ENCODE data around the gene ZNF292.
"Not testable (repeated sequence)": the region's sequence is repeated elsewhere in the genome, so short reads cannot be mapped to it uniquely, and the experiment has no call there.

Gene ZNF292

GRCh38 chr6:87212596-87212995, 57.2 kb downstream of the ZNF292 start:
- DNase-seq (ENCODE audit: low read depth, low spot score), result no peak

- DNase-seq (ENCODE audit: low read depth, low spot score), result no peak
These were observed 58.0 kb downstream of the ZNF292 start for GRCh38 chr6:87213364-87213763.

- DNase-seq (ENCODE audit: low read depth, low spot score), result no peak
These were observed 59.5 kb downstream of the ZNF292 start for GRCh38 chr6:87214831-87215230.

GRCh38 chr6:87220997-87221396, 65.6 kb downstream of the ZNF292 start:
- DNase-seq (ENCODE audit: low read depth, low spot score), result no peak

- DNase-seq (ENCODE audit: low read depth, low spot score), result no peak
These were observed 67.3 kb downstream of the ZNF292 start for GRCh38 chr6:87222676-87223075.

GRCh38 chr6:87224971-87225370, 69.6 kb downstream of the ZNF292 start:
- DNase-seq (ENCODE audit: low read depth, low spot score), result no peak

GRCh38 chr6:87225511-87225910, 70.1 kb downstream of the ZNF292 start:
- DNase-seq (ENCODE audit: low read depth, low spot score), result no peak

- no peak for DNase-seq (ENCODE audit: low read depth, low spot score)
These were observed 70.6 kb downstream of the ZNF292 start for GRCh38 chr6:87225937-87226336.

GRCh38 chr6:87230801-87231200, 75.4 kb downstream of the ZNF292 start:
- no peak for DNase-seq (ENCODE audit: low read depth, low spot score)

GRCh38 chr6:87237804-87238203, 82.4 kb downstream of the ZNF292 start:
- peak; percentile 15 for DNase-seq (ENCODE audit: low read depth, low spot score)

- not testable (repeated sequence) for DNase-seq (ENCODE audit: low read depth, low spot score)
These were observed 83.8 kb downstream of the ZNF292 start for GRCh38 chr6:87239098-87239635.

GRCh38 chr6:87241304-87241703, 85.9 kb downstream of the ZNF292 start:
- no peak for DNase-seq (ENCODE audit: low read depth, low spot score)

GRCh38 chr6:87242311-87242710, 86.9 kb downstream of the ZNF292 start:
- DNase-seq (ENCODE audit: low read depth, low spot score), result no peak

GRCh38 chr6:87243812-87244211, 88.4 kb downstream of the ZNF292 start:
- no peak for DNase-seq (ENCODE audit: low read depth, low spot score)

GRCh38 chr6:87244380-87244779, 89.0 kb downstream of the ZNF292 start:
- peak; percentile 24 for DNase-seq (ENCODE audit: low read depth, low spot score)

GRCh38 chr6:87250019-87250418, 94.7 kb downstream of the ZNF292 start:
- DNase-seq (ENCODE audit: low read depth, low spot score), result no peak

- DNase-seq (ENCODE audit: low read depth, low spot score), result no peak
These were observed 95.9 kb downstream of the ZNF292 start for GRCh38 chr6:87251225-87251624.

GRCh38 chr6:87251725-87252124, 96.4 kb downstream of the ZNF292 start:
- no peak for DNase-seq (ENCODE audit: low read depth, low spot score)

- no peak for DNase-seq (ENCODE audit: low read depth, low spot score)
These were observed 101.7 kb downstream of the ZNF292 start for GRCh38 chr6:87257046-87257445.

- no peak for DNase-seq (ENCODE audit: low read depth, low spot score)
These were observed 102.2 kb downstream of the ZNF292 start for GRCh38 chr6:87257565-87257964.

- DNase-seq (ENCODE audit: low read depth, low spot score), result no peak
These were observed 102.6 kb downstream of the ZNF292 start for GRCh38 chr6:87257975-87258374.

- DNase-seq (ENCODE audit: low read depth, low spot score), result no peak
These were observed 104.4 kb downstream of the ZNF292 start for GRCh38 chr6:87259791-87260190.

GRCh38 chr6:87261534-87261933, 106.2 kb downstream of the ZNF292 start:
- no peak for DNase-seq (ENCODE audit: low read depth, low spot score)

GRCh38 chr6:87264481-87264880, 109.1 kb downstream of the ZNF292 start:
- DNase-seq (ENCODE audit: low read depth, low spot score), result no peak

Data from astrocyte of the hippocampus (primary cell).